ENCODE data around the gene TTC31.
"Not testable (repeated sequence)": the region's sequence is repeated elsewhere in the genome, so short reads cannot be mapped to it uniquely, and the experiment has no call there.

Gene TTC31

DNA sequence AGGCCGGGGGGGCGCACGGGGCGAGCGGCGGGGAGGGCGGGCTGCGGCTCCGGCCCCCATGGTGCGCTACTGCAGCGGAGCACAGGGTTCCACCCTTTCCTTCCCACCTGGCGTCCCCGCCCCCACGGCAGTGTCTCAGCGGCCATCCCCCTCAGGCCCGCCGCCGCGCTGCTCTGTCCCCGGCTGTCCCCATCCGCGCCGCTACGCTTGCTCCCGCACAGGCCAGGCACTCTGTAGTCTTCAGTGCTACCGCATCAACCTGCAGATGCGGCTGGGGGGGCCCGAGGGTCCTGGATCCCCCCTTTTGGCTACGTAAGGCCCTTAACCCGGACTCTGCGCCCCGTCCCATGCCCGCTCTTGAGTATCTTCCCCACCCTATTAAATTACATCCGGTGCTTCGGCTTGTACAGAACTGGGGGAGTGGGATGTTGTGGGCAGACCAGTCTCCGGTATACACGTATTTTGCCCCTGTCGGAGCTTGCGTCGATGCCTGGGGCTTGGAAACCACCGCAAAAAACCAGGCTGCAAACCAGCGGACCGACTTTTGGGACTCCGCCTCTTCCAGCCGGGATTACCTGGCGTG lies 25.2 kb upstream of the TTC31 start:
- peak; percentile 81 for DNase-seq

DNA sequence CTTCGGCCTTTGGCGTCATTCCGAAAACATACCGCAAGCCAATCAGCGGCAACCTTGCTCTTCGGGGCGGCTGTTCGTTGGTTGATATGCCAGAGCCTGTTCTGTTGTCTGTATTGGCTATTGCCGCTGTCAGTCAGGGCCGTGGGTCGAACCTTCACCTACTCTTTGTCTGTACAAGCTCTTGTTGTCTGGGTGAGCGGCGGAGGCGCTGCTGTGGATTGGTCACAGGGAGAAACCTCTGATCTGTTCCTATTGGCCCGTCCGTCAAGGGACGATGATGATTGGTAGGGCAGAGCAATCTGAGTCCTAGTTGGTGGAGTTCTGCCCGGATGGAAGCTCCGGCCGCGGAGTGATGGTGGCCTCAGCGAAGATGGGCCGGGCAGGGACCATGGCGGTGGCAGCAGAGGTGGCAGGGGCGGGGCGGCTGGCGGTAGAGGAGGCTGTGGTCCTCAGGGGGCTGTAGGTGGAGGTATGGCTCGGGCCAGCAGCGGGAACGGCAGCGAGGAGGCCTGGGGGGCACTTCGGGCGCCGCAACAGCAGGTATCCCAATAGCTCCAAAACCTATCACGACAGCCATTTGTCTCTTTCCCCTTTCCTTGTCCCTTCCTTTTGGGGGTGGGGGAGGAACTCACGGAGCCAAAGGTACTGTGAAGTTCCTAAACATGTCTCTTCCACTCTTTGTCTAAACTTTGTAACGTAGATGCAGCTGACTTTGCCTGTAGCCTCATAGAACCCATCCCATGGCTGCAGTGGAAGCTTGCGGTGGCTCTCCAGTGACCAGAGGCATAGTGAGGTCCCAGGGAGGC lies 24.5 kb upstream of the TTC31 start, which contains the start of gene WBP1:
Gene WBP1, plus strand, starts transcription at position 307 of the 806 bp plus-strand sequence. Its CDS starts 165 bp downstream, at position 472.
- peak; percentile 100 for DNase-seq

DNA sequence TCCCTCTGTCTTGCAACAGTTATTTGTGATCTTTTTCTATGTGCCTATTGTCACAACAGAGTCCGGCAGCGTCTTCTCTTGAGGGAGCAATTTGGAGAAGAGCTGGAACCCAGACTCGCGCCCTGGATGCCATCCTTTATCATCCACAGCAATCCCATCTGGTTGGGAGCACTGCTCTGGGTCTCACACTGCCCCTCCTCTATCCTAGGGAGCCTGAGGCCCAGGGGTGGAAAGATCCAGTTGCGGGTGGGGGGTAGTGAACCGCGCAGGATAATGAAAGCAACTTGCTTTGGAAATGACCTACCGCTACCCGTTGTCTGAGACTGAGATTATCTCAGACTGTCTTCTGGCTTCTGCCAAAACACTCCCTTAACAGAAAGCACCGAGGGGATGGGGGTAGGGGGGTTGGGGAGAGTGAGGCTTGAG lies 23.9 kb upstream of the TTC31 start:
- peak; percentile 34 for DNase-seq

DNA sequence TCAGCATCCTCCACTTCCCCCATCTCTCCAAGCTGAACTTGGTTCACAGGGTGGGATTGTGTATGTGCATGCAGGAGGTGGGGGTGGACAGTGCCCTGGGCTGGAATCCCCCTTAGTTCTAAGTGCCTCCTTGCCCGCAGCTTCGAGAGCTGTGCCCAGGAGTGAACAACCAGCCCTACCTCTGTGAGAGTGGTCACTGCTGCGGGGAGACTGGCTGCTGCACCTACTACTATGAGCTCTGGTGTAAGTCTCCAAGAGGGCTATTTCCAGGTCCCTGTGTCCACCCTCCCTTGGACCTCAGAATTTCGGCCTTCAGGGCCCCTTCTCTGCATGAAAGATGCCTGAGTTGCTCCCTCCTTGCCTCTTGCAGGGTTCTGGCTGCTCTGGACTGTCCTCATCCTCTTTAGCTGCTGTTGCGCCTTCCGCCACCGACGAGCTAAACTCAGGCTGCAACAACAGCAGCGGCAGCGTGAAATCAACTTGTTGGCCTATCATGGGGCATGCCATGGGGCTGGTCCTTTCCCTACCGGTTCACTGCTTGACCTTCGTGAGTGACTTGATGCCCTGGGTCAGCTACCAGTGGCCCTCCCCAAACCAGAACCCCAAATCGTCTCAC lies 23.3 kb upstream of the TTC31 start:
- not testable (repeated sequence) for DNase-seq

DNA sequence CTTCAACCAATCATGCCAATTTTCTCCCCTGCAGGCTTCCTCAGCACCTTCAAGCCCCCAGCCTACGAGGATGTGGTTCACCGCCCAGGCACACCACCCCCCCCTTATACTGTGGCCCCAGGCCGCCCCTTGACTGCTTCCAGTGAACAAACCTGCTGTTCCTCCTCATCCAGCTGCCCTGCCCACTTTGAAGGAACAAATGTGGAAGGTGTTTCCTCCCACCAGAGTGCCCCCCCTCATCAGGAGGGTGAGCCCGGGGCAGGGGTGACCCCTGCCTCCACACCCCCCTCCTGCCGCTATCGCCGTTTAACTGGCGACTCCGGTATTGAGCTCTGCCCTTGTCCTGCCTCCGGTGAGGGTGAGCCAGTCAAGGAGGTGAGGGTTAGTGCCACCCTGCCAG lies 22.7 kb upstream of the TTC31 start:
- peak; percentile 34 for DNase-seq

DNA sequence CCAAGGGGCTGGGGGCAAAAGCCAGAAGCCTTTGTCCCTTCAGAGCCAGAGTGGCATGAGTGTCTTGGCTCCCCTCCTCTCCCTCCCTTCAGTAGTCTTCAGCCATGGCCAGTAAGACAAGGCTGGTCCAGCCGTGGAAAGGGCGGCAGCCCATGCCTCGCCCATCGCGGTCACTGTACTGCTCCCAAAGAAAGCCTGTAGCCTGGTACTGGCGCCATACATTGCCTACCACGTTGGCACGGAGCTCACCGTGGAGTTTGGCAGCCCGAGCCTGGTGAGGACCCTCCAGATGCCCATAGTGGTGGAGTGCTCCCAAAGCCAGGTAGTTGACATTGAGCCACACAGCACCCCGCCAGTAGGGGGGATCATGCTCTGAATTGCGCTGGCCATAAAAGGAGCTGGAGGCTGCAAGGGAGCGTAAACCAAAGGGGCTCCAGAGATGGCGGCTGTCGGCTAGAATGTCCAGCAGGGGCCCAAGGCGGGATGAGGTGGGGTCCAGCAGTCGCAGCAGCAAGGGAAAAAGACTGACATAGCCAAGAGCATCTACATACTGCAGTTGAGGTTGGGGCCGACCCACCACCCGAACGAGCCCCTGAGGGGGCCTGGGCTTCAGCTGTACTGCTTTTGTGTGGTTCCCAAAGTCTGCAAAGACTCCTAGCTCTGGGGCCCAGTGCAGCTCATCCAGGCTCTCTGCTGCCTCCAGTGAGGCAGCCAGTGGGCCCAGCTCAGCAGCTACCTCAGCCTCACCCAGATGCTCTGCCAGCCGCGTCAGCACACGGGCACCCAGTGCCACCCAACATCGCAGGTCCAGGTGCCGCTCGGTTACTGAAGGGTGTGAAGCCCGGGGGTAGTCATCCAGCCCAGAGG lies 21.5 kb upstream of the TTC31 start:
- DNase-seq = peak; percentile 36

- DNase-seq = no peak
These were observed 20.7 kb upstream of the TTC31 start for GRCh38 chr2:74462054-74462785.

DNA sequence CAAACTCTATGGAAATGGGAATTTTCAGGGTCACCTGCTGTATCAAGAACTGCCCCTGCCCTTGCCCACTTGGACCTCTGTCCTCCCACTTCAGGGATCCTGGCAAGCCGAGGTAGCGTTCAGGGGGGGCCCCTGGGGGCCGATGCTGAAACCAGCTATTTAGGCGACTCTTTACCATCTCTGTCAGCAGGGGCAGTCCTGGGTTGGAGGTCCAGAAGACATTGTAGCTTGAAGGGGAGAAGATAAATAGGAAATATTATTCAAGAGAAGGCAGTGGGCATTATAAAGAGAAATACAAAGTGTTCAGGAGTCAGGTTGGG lies 20.1 kb upstream of the TTC31 start:
- no peak for DNase-seq

- DNase-seq = no peak
These were observed 18.5 kb upstream of the TTC31 start for GRCh38 chr2:74464406-74464805.

DNA sequence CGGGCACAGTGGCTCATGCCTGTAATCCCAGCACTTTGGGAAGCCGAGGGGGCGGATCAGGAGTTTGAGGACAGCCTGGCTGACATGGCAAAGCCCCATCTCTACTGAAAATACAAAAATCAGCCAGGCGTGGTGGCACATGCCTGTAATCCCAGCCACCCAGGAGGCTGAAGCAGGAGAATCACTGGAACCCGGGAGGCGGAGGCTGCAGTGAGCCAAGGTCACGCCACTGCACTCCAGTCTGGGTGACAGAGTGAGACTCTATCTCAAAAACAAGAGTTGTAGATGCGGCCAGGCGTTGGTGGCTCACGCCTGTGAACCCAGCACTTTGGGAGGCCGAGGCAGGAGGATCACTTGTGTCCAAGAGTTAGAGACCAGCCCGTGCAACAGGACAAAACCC lies 12.1 kb upstream of the TTC31 start:
- not testable (repeated sequence) for DNase-seq

DNA sequence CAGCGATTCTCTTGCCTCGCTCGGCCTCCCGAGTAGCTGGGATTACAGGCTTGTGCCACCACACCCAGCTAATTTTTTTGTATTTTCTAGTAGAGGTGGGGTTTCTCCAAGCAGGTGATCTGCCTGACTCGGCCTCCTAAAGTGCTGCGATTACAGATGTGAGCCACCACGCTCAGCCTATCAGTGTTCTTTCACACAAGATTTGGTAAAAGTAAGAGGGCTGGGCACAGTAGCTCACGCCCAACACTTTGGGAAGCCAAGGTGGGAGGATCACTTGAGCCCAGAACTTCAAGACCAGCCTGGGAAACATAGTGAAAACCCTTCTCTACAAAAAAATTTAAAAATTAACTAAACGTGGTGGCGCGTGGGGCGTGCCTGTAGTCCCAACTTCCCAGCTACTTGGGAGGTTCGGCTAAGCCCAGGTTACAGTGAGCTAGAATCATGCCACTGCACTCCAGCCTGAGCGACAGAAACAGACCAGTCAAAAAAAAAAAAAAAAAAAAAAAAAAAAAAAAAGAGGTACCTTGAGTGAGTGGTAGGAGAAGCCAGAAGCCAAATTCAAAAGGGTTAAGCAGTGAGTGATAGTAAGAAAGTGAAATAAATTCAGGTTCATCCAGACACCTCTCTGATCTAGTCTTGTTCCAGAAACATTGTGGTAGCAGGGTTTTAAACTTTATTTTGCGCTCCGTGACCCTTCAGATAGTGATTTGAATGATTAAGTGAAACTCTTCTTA lies 11.4 kb upstream of the TTC31 start:
- no peak for DNase-seq

DNA sequence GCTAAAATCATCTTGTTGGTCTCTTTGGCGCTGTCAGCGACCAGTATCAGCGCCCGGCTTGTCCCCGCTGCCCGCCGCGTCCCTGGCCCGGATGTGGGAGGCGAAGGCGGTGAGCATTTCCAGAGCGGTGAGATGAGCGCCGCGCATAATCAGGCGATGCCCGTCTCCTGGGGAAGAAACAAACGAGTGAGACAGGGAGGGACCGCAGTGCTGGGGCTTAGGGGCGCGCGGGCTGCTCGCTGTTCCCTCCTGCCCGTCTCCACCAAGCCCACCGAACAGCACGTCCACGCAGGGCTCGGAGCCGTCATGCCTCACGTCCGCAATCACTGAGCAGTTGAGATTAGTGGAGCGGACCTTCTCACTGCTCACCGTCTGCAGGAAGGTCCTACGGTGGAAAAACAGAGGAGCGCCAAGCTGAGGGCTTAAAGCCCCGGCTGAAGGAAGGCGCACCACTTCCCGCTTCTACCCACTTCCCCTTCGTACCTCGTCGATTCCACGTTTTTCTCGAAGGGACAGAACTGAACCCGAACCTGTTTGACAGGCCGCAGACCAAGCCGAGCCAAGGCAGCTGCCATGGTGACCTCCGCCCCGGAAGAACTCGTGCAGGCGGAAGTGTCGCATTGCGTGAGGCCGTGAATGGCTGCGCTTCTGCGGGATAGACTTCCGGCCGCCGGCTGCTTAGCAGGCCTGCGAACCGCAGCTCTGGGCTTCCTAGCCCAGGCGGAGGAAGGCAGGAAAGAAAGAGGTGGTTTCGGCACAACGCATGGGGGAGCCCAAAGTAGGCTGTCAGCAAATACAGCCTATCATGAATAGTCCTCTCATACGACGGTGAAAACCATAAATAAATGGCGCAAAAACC lies 10.6 kb upstream of the TTC31 start, which contains the start of gene MRPL53:
Gene MRPL53, minus strand, starts transcription at position 595 of the 859 bp plus-strand sequence. Its CDS starts 20 bp downstream, at position 575.
- peak; percentile 94 for DNase-seq

DNA sequence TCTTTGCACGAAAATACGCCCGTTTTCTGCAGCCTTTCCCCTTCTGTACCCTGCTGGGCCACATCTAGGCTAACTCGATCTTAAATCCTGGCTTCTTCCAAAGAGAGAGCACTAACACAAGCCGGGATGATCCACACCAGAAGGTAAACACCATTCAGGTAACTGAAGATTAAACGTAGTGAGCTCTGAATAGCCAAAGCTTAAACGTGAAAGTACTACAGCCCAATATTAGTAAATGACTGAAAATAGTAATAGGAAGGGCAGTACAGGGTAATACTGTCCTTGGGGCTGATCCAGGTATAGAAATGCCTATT lies 10.0 kb upstream of the TTC31 start:
- no peak for DNase-seq

DNA sequence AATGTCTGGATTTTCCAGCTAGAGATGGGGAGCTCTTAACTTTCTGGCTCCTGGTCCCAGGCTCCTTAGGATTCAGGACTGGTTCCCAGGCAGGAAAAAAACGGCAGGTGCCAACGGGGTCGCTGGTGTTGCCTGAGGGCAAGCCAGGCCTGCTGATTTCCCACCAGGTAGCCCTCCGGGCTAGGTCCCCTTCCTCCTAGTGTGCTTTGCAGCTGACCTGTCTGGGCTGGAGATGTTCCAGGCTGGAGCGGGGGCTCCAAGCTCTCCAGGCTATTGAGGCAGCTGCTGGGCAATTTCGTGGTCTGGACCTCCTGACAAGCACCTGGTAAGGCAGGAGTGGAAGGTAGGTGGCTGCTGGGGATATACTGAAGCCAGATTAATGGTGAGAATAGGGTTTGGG lies 8.4 kb upstream of the TTC31 start:
- no peak for DNase-seq

DNA sequence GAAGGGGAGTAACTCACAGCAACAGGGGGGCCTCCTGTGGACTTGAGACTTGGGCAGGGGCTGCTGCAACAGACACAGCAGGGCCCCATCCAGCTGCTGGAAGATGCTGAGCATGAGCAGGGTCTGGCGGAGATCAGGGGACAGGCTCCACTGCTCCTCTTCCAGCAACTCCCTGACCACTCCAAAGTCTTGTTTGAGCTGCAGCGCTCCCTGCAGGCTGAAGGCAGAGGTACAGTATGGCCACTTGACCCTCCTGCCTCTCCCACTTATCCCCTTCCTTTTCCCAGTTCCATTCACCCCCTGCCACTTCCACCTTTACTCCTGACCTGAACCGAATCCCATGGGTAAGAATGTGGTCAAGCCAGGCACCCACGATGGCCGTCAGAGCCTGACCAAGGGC lies 8.0 kb upstream of the TTC31 start:
- no peak for DNase-seq

DNA sequence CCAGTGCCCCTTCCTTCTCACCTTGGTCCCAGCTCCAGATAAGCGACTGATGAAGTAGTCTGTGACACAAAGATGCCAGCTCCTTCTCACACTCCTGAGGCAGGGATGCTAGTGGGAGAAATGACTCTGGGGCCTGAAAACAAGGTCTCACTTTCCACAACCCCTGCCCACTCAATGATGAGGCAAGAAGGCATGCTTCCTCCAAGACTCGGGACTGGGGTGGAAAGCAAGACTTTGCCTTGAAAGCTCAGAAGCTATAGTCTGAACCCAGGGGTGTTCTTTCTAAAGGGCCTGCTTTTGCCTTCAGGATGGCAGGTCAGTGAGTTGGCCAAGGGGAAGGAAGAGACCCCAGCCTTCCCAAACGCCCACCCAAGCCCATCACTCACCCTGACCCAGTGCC lies 1.4 kb upstream of the TTC31 start:
- no peak for DNase-seq

DNA sequence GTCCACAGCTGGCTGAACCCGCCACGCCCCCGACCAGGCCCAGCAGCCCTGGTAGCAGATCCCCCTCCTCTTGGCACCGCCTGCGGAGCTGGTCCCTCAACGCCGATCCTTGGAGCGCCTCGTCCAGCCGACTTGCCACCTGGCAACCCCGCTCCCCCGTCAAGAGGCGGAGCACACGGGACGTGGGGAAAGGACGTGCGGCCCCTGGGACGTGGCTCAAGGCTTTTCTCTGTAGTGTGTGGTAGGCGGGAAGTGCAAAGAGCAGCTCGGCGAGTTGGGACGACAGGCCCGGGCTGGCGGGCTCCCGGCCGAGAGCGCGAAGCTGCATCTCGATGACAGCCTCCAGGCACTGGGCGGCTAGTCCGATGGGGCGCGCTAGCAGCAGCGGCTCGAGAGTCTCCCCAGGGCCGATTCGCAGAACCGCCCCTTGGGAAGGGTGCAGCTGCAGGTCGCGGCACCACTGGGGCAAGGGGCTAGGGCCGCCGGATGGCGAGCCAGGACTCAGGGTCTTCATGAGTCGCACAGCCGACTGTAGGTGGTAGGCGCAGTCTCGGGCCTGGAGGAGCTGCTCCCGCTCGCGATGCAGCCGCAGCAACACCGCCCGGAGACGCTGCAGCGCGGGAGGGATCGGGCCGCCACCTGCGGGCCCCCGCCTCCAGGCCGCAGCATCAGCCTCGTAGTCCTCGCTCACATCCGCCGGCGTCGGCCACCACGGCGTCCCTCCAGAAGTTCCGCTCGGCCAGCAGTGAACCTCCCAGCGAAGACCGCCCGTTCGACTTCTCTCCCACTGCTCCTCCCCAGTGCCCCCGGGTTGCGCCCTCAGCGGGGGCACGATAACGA lies 700 bp upstream of the TTC31 start:
- DNase-seq = no peak

GRCh38 chr2:74483675-74484164 lies 839 bp downstream of the TTC31 start:
- DNase-seq = not testable (repeated sequence)

DNA sequence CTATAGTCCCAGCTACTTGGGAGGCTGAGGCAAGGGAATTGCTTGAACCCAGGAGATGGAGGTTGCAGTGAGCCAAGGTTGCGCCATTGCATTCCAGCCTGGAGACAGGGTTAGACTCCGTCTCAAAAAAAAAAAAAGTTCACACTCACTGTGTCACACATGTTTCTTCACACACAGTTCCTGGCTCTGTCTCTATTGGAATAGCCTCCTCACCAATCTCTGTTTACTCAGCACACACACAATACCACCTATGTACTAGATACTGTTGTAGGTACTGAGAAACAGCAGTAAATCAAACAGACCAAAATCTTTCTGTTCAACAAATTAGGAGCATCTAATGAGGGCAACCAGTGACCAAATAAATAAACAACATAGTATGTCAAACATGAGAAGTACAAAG lies 3.3 kb downstream of the TTC31 start:
- DNase-seq = no peak

Measured in left hindlimb (tissue), 1 donor.